Epithelial cell of esophagus (primary cell): Measurements from ENCODE around the gene RXFP2.

Experiments used
- DNase-seq: peaks from one replicate; pipeline ENCODE4 v3.0.0; 2010; ENCODE audit warnings: low read depth
- H3K4me3 ChIP-seq: 2 replicates; pipeline ENCODE4 v1.5.1; 2011; ENCODE audit warnings: mild to moderate bottlenecking, low read length, control low read depth
- TF ChIP-seq, protein P1 (sequence below): IDR thresholded peaks from 2 replicates; pipeline ENCODE4 v1.5.1; 2011; ENCODE audit warnings: low read depth, mild to moderate bottlenecking, low read length, control low read depth, inconsistent platforms; ENCODE audit not compliant: insufficient read depth; ENCODE audit errors: missing control alignments

The RXFP2 gene

DNA sequence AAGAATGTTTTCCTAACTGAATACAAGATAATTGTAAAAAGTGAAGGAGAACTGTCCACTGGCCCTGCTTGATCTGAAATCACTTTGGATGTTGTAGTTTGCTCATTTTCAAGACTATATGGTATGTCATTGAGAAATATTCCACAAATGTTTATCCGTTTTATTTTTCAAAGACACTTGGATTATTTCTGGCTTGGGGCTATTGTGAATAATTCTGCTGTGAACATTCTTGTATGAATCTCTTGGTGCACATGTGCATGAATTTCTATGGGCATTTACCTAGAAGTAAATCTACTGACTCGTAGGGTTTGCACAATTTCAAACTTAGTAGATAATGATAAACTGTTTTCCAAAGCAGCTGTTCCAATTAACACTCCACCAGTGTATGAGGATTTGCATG is 8.6 kb downstream of the RXFP2 start:
- H3K4me3 ChIP-seq = no peak overlapping the region
- peak; percentile 9 for DNase-seq
- TF ChIP-seq, protein P1, sequence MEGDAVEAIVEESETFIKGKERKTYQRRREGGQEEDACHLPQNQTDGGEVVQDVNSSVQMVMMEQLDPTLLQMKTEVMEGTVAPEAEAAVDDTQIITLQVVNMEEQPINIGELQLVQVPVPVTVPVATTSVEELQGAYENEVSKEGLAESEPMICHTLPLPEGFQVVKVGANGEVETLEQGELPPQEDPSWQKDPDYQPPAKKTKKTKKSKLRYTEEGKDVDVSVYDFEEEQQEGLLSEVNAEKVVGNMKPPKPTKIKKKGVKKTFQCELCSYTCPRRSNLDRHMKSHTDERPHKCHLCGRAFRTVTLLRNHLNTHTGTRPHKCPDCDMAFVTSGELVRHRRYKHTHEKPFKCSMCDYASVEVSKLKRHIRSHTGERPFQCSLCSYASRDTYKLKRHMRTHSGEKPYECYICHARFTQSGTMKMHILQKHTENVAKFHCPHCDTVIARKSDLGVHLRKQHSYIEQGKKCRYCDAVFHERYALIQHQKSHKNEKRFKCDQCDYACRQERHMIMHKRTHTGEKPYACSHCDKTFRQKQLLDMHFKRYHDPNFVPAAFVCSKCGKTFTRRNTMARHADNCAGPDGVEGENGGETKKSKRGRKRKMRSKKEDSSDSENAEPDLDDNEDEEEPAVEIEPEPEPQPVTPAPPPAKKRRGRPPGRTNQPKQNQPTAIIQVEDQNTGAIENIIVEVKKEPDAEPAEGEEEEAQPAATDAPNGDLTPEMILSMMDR = no peak

DNA sequence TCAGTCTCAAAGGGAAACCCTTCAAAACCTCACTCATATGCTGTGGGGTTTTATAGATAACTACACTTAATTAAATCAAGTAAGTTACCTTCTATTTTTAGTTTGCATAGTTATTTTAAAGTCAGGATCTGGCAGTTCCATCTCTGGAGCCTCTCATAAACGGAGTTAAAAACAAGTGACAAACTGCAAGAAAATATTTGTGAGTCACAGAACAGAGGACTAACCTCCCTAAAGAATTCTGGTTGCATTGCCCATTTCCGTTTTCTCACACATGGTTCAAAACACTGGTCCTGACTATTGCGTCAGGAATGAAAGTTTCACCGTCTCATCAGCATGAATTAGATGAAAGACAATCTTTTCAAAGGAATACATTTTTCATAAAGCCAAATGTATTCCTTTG is 10.6 kb downstream of the RXFP2 start:
- H3K4me3 ChIP-seq = no peak overlapping the region
- DNase-seq = peak; percentile 66
- TF ChIP-seq, protein P1 = no peak

DNA sequence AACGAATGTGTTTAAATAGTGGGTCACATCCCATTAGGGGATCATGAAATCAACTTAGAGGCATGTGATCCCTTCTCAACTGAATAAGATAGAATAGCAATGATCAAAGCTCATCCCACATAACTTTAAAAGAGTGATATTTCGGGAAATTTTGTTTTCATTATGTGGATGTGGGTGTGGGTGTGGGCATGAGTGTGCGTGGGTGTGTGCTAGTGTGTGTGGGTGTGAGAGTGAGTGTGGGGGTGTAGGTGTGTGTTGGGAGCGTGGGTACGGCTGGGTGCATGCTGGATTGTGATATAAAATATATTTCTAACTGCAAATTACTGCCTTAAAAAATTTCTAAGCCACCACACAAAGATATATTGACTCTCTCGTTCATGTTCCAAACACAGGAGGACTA is 15.9 kb downstream of the RXFP2 start:
- TF ChIP-seq, protein P1 = no peak
- DNase-seq = no peak
- H3K4me3 ChIP-seq = no peak overlapping the region

DNA sequence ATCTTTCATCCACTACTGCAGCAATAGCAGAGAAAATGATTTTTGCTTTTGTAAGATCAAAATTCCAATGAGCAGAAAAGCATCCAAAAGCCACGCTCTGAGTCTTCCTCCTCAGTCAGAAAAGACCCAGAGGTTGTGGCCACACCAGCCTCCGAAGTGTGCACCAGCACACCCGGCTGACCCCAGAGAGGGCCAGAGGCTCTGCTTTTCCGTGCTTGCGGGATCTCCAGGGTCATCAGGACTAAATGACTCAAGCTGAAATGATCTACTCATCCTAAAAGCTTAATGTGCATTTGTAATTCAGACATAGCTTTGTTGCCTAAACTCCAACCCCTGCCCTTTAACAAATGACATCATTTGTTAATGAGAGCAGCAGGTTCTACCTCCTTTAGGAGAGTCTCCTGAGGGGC is 16.5 kb downstream of the RXFP2 start:
- H3K4me3 ChIP-seq = no peak overlapping the region
- no peak for DNase-seq
- TF ChIP-seq, protein P1 = no peak

DNA sequence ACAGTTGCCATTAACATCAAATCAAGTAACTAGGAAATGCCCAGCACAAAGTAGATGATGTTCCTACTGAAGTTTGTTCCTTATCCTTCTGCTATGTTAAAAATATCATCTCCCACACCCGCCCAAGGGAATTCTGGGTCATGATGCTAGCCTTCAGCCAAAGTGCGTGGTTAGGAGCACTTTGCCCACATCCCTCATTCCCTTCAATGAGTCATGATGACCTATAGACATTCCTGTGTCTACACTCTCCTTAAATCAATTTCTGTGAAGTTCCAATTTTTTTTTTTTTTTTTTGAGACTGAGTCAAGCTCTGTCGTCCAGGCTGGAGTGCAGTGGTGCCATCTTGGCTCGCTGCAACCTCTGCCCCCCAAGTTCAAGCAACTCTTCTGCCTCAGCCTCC is 17.0 kb downstream of the RXFP2 start:
- TF ChIP-seq, protein P1 = no peak
- DNase-seq = no peak
- H3K4me3 ChIP-seq = no peak overlapping the region

DNA sequence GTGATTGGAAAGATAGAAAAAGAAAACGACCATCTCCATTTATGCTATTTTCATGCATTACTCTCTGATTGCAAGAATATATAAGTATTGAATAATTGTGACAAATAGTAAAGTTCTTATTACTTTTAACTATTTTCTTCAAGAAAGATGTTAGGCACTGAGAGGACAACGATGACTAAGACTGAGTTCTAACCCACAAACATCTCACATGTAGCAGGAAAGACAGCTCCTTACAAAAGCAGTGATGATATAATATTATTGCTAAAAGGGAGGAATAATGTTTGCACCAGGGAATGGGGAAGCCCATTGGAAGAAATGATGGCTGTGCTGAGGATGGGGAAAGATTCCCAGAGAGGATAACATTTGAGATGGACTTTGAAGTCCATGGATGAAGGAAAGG is 22.6 kb downstream of the RXFP2 start:
- H3K4me3 ChIP-seq = no peak overlapping the region
- DNase-seq = no peak
- TF ChIP-seq, protein P1 = no peak

DNA sequence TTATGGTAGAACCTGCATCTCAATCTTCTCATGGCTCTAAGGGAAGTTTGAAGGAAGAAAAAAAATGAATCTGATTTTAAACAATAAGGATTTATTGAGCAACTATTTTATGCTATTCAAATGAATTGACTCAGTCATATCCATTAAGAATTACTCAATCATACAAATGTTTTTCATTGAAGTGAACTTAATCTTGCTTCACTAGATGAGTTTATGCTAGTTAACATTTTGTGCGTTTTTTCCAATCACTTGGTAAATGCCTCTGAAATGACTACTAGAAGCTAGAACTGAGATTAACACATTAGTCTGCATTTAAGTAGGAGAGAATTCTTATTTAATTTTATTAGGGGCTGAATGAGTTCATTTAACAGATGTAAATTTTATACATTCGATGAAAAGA is 25.2 kb downstream of the RXFP2 start:
- H3K4me3 ChIP-seq = no peak overlapping the region

More for the DNA sequence above, 25.2 kb downstream of the RXFP2 start:
- TF ChIP-seq, protein P1 = no peak
- no peak for DNase-seq
